ENCODE data around the gene ALB. TPM values are rescaled to one million over a fixed set of nuclear protein-coding genes. Genes with fewer than 3 reads are reported as not detected.

Gene ALB
- total RNA-seq, 1 donor from 2014 or later, result not detected

Other genes starting within 250 kb of the ALB start
- 59.8 TPM for gene ANKRD17, start 145.5 kb upstream of the ALB start, total RNA-seq
- gene AFP, start 31.9 kb downstream of the ALB start, total RNA-seq, result not detected
- gene AFM, start 77.5 kb downstream of the ALB start, total RNA-seq, result not detected
- gene RASSF6, start 216.1 kb downstream of the ALB start, total RNA-seq, result not detected